ENCODE measurements around the gene PLOD1. TPM values are rescaled to one million over a fixed set of nuclear protein-coding genes. Genes with fewer than 3 reads are reported as not detected.
A peak's percentile ranks its signal among the peaks of the same experiment; 100 is the strongest.

Gene PLOD1
- total and polyA plus RNA-seq, 4 donors: 48.0 to 82.9 (median 63.9) TPM

DNA sequence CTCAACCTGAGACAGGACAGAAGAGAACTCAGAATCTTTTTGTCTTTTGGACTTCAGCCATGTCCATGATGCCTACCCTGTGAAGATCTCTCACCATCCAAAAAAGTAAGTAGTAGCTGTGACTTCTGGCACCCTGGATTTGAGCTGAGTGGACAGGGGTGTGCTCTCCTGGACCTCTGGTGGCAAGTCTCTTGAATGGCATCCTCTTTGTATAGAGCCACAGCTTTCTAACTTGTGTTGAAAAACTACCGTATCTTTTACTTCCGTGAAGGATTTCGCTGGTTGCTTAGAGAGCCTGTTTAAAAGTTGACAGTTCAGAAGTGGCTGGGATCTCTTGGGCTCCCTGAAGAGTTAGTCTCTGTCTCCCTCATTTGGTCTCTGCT, 47.5 kb downstream of the PLOD1 start:
- WGBS: 55% methylated on average over 3 of the region's 3 CpGs
- Histone ChIP-seq H3K27ac (ENCODE audit: low read depth in 1 of 2, low read length in 2 of 2) (peak overlapping the region in 1 of 2 donors; percentile 21), H3K36me3 (ENCODE audit: control insufficient read depth in 4 of 4, insufficient read depth in 3 of 4, low read depth in 1 of 4, low read length in 3 of 4) (peaks cover 8 to 13% (median 11%) of the 10 kb centered on the region in 4 donors), H3K27me3 (ENCODE audit: control insufficient read depth in 4 of 4, insufficient read depth in 4 of 4, low read length in 3 of 4) (no peaks in the 10 kb centered on the region), H3K4me3 (ENCODE audit: low read depth in 1 of 3, low read length in 3 of 3) (no peak overlapping the region), H3K9ac (ENCODE audit: low read depth in 1 of 2, low read length in 2 of 2) (peak overlapping the region in 1 of 2 donors; percentile 7), H3K4me1 (ENCODE audit: control insufficient read depth in 4 of 4, insufficient read depth in 4 of 4, low read length in 3 of 4) (peaks cover 1 to 43% (median 39%) of the 10 kb centered on the region in 4 donors), H3K9me3 (ENCODE audit: control insufficient read depth in 4 of 4, low read length in 3 of 4) (no peaks in the 10 kb centered on the region)
- TF ChIP-seq, protein P1, sequence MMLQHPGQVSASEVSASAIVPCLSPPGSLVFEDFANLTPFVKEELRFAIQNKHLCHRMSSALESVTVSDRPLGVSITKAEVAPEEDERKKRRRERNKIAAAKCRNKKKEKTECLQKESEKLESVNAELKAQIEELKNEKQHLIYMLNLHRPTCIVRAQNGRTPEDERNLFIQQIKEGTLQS (IDR thresholded peaks at IDR 0.05): no peak
- TF ChIP-seq RAD21 (IDR thresholded peaks at IDR 0.05): peak in 1 of 2 donors; percentile 8
- no peak for DNase-seq (ENCODE audit: low spot score)

DNA sequence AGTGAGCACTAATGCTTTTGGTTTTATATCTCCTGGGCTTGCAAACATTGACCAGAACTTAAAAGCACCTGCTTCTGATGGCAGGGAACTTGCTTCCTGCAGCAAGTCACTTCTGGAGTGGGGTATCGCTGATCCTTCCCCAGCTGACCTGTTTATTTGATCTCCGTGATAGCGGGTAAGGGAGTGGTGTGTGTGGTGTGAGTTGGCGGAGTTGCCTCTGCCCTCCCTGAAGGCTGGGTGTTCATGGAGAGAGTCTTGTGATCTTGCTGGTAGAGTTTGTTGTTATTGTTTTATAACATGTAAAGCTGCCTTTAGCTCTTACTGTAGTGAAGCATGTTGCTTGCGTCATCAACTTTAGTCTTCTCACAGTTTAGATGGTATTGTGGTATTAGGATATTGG, 49.6 kb downstream of the PLOD1 start:
- Histone ChIP-seq H3K36me3 (ENCODE audit: control insufficient read depth in 4 of 4, insufficient read depth in 3 of 4, low read depth in 1 of 4, low read length in 3 of 4) (peaks cover 8 to 14% (median 13%) of the 10 kb centered on the region in 4 donors), H3K27me3 (ENCODE audit: control insufficient read depth in 4 of 4, insufficient read depth in 4 of 4, low read length in 3 of 4) (no peaks in the 10 kb centered on the region), H3K4me3 (ENCODE audit: low read depth in 1 of 3, low read length in 3 of 3) (no peak overlapping the region), H3K4me1 (ENCODE audit: control insufficient read depth in 4 of 4, insufficient read depth in 4 of 4, low read length in 3 of 4) (peaks cover 1 to 50% (median 38%) of the 10 kb centered on the region in 4 donors), H3K9ac (ENCODE audit: low read depth in 1 of 2, low read length in 2 of 2) (no peak overlapping the region), H3K9me3 (ENCODE audit: control insufficient read depth in 4 of 4, low read length in 3 of 4) (no peaks in the 10 kb centered on the region), H3K27ac (ENCODE audit: low read depth in 1 of 2, low read length in 2 of 2) (peak overlapping the region; percentile 6 to 15)
- TF ChIP-seq HNF4A (conservative IDR thresholded peaks at IDR 0.05): peak in 1 of 2 donors; percentile 7
- TF ChIP-seq, protein P2, sequence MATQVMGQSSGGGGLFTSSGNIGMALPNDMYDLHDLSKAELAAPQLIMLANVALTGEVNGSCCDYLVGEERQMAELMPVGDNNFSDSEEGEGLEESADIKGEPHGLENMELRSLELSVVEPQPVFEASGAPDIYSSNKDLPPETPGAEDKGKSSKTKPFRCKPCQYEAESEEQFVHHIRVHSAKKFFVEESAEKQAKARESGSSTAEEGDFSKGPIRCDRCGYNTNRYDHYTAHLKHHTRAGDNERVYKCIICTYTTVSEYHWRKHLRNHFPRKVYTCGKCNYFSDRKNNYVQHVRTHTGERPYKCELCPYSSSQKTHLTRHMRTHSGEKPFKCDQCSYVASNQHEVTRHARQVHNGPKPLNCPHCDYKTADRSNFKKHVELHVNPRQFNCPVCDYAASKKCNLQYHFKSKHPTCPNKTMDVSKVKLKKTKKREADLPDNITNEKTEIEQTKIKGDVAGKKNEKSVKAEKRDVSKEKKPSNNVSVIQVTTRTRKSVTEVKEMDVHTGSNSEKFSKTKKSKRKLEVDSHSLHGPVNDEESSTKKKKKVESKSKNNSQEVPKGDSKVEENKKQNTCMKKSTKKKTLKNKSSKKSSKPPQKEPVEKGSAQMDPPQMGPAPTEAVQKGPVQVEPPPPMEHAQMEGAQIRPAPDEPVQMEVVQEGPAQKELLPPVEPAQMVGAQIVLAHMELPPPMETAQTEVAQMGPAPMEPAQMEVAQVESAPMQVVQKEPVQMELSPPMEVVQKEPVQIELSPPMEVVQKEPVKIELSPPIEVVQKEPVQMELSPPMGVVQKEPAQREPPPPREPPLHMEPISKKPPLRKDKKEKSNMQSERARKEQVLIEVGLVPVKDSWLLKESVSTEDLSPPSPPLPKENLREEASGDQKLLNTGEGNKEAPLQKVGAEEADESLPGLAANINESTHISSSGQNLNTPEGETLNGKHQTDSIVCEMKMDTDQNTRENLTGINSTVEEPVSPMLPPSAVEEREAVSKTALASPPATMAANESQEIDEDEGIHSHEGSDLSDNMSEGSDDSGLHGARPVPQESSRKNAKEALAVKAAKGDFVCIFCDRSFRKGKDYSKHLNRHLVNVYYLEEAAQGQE (IDR thresholded peaks at IDR 0.05): no peak
- TF ChIP-seq RXRA (IDR thresholded peaks at IDR 0.05): no peak
- TF ChIP-seq EGR1 (IDR thresholded peaks at IDR 0.05; ENCODE audit: low read depth in 2 of 2): no peak
- WGBS: 55% methylated on average over 5 of the region's 5 CpGs
- DNase-seq (ENCODE audit: low spot score): no peak

DNA sequence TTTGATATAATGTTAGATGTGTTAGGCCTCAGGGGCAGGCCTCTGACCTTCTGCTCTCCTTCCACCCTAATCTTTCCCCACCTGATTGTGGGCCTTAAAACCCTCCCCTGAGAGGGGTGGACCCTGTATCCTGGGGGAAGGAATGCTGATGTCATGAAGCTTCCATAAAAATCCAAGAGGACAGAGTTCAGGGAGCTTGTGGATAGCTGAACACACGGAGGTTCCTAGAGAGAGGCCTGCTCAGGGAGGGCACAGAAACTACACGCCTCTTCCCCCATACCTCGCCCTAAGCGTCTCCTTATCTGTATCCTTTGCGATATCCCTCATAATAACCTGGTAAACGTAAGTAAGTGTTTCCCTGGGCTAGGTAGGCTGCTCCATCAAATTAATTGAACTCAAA, 50.1 kb downstream of the PLOD1 start:
- 75% methylated on average over 6 of the region's 6 CpGs for WGBS
- Histone ChIP-seq H3K4me3 (ENCODE audit: low read depth in 1 of 3, low read length in 3 of 3) (no peak overlapping the region), H3K9me3 (ENCODE audit: control insufficient read depth in 4 of 4, low read length in 3 of 4) (no peaks in the 10 kb centered on the region), H3K9ac (ENCODE audit: low read depth in 1 of 2, low read length in 2 of 2) (no peak overlapping the region), H3K4me1 (ENCODE audit: control insufficient read depth in 4 of 4, insufficient read depth in 4 of 4, low read length in 3 of 4) (peaks cover 2 to 50% (median 36%) of the 10 kb centered on the region in 4 donors), H3K27ac (ENCODE audit: low read depth in 1 of 2, low read length in 2 of 2) (peak overlapping the region; percentile 6 to 15), H3K36me3 (ENCODE audit: control insufficient read depth in 4 of 4, insufficient read depth in 3 of 4, low read depth in 1 of 4, low read length in 3 of 4) (peaks cover 9 to 15% (median 14%) of the 10 kb centered on the region in 4 donors), H3K27me3 (ENCODE audit: control insufficient read depth in 4 of 4, insufficient read depth in 4 of 4, low read length in 3 of 4) (no peaks in the 10 kb centered on the region)
- DNase-seq (ENCODE audit: low spot score): no peak
- TF ChIP-seq RXRA (IDR thresholded peaks at IDR 0.05) (no peak), SP1 (IDR thresholded peaks at IDR 0.05) (no peak)
- TF ChIP-seq, protein P1 (IDR thresholded peaks at IDR 0.05): no peak

DNA sequence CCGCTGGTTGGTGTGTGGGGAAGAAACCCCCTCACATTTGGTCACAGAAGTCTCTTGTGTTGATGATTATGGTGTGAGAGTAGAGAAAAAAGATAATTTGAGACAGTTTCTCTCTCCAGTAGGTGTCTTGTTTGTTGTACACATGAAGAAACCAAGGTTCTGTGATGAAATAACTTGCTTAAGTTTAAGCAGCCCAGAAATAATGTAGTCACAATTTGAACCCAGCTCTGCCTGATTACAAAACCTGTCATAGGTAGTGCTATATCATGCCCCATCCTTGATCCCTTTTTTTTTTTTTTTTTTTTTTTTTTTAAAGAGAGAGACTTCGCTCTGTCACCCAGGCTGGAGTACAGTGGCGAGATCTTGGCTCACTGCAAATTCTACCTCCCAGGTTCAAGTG, 50.7 kb downstream of the PLOD1 start:
- no peak for DNase-seq (ENCODE audit: low spot score)
- peaks cover 9 to 18% (median 14%) of the 10 kb centered on the region in 4 donors for H3K36me3 ChIP-seq (ENCODE audit: control insufficient read depth in 4 of 4, insufficient read depth in 3 of 4, low read depth in 1 of 4, low read length in 3 of 4)
- WGBS: 79% methylated on average over 3 of the region's 3 CpGs
- no peaks in the 10 kb centered on the region for H3K9me3 ChIP-seq (ENCODE audit: control insufficient read depth in 4 of 4, low read length in 3 of 4)
- H3K4me3 ChIP-seq (ENCODE audit: low read depth in 1 of 3, low read length in 3 of 3): no peak overlapping the region
- no peaks in the 10 kb centered on the region for H3K27me3 ChIP-seq (ENCODE audit: control insufficient read depth in 4 of 4, insufficient read depth in 4 of 4, low read length in 3 of 4)
- peak overlapping the region; percentile 6 to 15 for H3K27ac ChIP-seq (ENCODE audit: low read depth in 1 of 2, low read length in 2 of 2)
- peaks cover 7 to 54% (median 37%) of the 10 kb centered on the region in 4 donors for H3K4me1 ChIP-seq (ENCODE audit: control insufficient read depth in 4 of 4, insufficient read depth in 4 of 4, low read length in 3 of 4)
- no peak for TF ChIP-seq EGR1 (IDR thresholded peaks at IDR 0.05; ENCODE audit: low read depth in 2 of 2)
- TF ChIP-seq, protein P1 (IDR thresholded peaks at IDR 0.05): no peak
- TF ChIP-seq JUND (IDR thresholded peaks at IDR 0.05): no peak
- H3K9ac ChIP-seq (ENCODE audit: low read depth in 1 of 2, low read length in 2 of 2): no peak overlapping the region
